Esophagus muscularis mucosa (tissue), 4 donors: ENCODE measurements around the gene TSPAN32. TPM values are rescaled to one million over a fixed set of nuclear protein-coding genes. Genes with fewer than 3 reads are reported as not detected.
"Not testable (repeated sequence)": the region's sequence is repeated elsewhere in the genome, so short reads cannot be mapped to it uniquely, and the experiment has no call there.

ENCODE experiments used
- DNase-seq: peaks from one replicate; pipeline ENCODE4 v3.0.0-alpha.2; 2017; ENCODE audit errors: extremely low spot score
- H3K27ac ChIP-seq, 4 donors: fragments of 200-600 bp; sonication (generic); replicated peaks in 1 of 4; 1 replicate in 3 of 4; 2 replicates in 1 of 4; pipeline ENCODE4 v1.5.1; 2016 to 2019; ENCODE audit warnings: mild to moderate bottlenecking in 1 of 4
- H3K27me3 ChIP-seq, 4 donors: fragments of 200-600 bp; sonication (generic); one replicate each; pipeline versions ENCODE4 v1.5.1 to v1.6.0; 2016 to 2019
- H3K36me3 ChIP-seq, 4 donors: fragments of 200-600 bp; sonication (generic); one replicate each; pipeline ENCODE4 v1.5.1; 2016 to 2019
- H3K4me1 ChIP-seq, 4 donors: fragments of 200-600 bp; sonication (generic); one replicate each; pipeline ENCODE4 v1.5.1; 2016 to 2019
- H3K4me3 ChIP-seq, 4 donors: fragments of 200-600 bp; sonication (generic); 1 replicate in 2 of 4; 2 replicates in 2 of 4; pipeline ENCODE4 v1.5.1; 2016 to 2019; ENCODE audit warnings: mild to moderate bottlenecking in 4 of 4, moderate library complexity in 1 of 4
- H3K9me3 ChIP-seq, 4 donors: fragments of 200-600 bp; sonication (generic); 1 replicate in 3 of 4; 2 replicates in 1 of 4; pipeline ENCODE4 v1.5.1; 2016 to 2019
- CTCF ChIP-seq, 3 experiments: fragments of 200-600 bp in 2 of 3; fragments of 450-650 bp in 1 of 3; sonication (generic) in 2 of 3; IDR thresholded peaks; one replicate each; pipeline ENCODE4 v1.5.1; 2017 to 2019; ENCODE audit warnings: antibody characterized with exemption in 3 of 3, mild to moderate bottlenecking in 2 of 3, moderate library complexity in 1 of 3
- EP300 ChIP-seq: sonication (generic); formaldehyde crosslinking; IDR thresholded peaks from one replicate; pipeline ENCODE4 v1.6.1; 2017; ENCODE audit warnings: antibody characterized with exemption
- POLR2A ChIP-seq: fragments of 450-650 bp; IDR thresholded peaks from one replicate; pipeline ENCODE4 v1.6.1; 2017; ENCODE audit warnings: antibody characterized with exemption, moderate library complexity, mild to moderate bottlenecking, low read depth
- POLR2AphosphoS5 ChIP-seq, 2 donors: sonication (generic); formaldehyde crosslinking; IDR thresholded peaks; one replicate each; pipeline ENCODE4 v1.6.1; 2017; ENCODE audit warnings: antibody characterized with exemption in 2 of 2
- WGBS: methylation state at CpG from one replicate; pipeline ENCODE4 v1.1.5; 2018; 5-methylcytosine and 5-hydroxymethylcytosine counted together
- intact Hi-C: fragments of 100-400 bp; cut with DNase I; formaldehyde crosslinking; loops from one replicate; pipeline ENCODE4 v1.15.1; 2023
- total RNA-seq, 4 donors: library from RNA; depleted of rRNA; stranded (reverse); fragments of >200 nt; gene quantifications; one replicate each; pipeline versions ENCODE4 v1.1.0 to v1.2.1, GENCODE V29; 2016

The TSPAN32 gene
- total RNA-seq, 4 donors from 2014 or later, result 0.52 to 3.5 (median 1.2) TPM; not detected in 1

- H3K27me3 ChIP-seq, result peaks cover 0 to 43% (median 3%) of the 10 kb centered on the region in 4 donors
- 51% methylated on average over 6 of the region's 6 CpGs for WGBS
- DNase-seq, result no peak
- TF ChIP-seq POLR2A (no peak), CTCF (IDR thresholded peaks at IDR 0.05) (no peak), EP300 (no peak), POLR2AphosphoS5 (IDR thresholded peaks at IDR 0.05) (no peak)
- H3K36me3 ChIP-seq, result no peaks in the 10 kb centered on the region
- H3K27ac ChIP-seq, result no peak overlapping the region
- intact Hi-C loops, result no loop called here
- no peaks in the 10 kb centered on the region for H3K4me1 ChIP-seq
- no peak overlapping the region for H3K4me3 ChIP-seq
- H3K9me3 ChIP-seq, result peaks cover 0 to 14% (median 3%) of the 10 kb centered on the region in 4 donors
Observed at GRCh38 chr11:2277008-2277346, 24.8 kb upstream of the TSPAN32 start.

- Histone ChIP-seq H3K4me1 (no peaks in the 10 kb centered on the region), H3K27me3 (peaks cover 0 to 32% (median 0%) of the 10 kb centered on the region in 4 donors), H3K36me3 (no peaks in the 10 kb centered on the region), H3K9me3 (peaks cover 0 to 14% (median 7%) of the 10 kb centered on the region in 4 donors), H3K27ac (no peak overlapping the region), H3K4me3 (no peak overlapping the region)
- TF ChIP-seq CTCF (IDR thresholded peaks at IDR 0.05) (no peak), POLR2A (no peak), EP300 (no peak), POLR2AphosphoS5 (IDR thresholded peaks at IDR 0.05) (no peak)
- DNase-seq, result peak; percentile 74
- WGBS, result 78% methylated on average over 6 of the region's 6 CpGs
- intact Hi-C loops, result no loop called here
Observed at GRCh38 chr11:2277933-2278523, 23.8 kb upstream of the TSPAN32 start.

- peaks cover 0 to 16% (median 7%) of the 10 kb centered on the region in 4 donors for H3K9me3 ChIP-seq
- TF ChIP-seq EP300, result no peak
- no peak for TF ChIP-seq CTCF (IDR thresholded peaks at IDR 0.05)
- TF ChIP-seq POLR2AphosphoS5 (IDR thresholded peaks at IDR 0.05), result no peak
- no peak for TF ChIP-seq POLR2A
- no peak overlapping the region for H3K27ac ChIP-seq
- no peak for DNase-seq
- intact Hi-C loops, result no loop called here
- 82% methylated on average over 2 of the region's 2 CpGs for WGBS
- no peaks in the 10 kb centered on the region for H3K4me1 ChIP-seq
- H3K36me3 ChIP-seq, result no peaks in the 10 kb centered on the region
- peaks cover 0 to 30% (median 0%) of the 10 kb centered on the region in 4 donors for H3K27me3 ChIP-seq
- H3K4me3 ChIP-seq, result no peak overlapping the region
Observed at GRCh38 chr11:2280208-2280607, 21.6 kb upstream of the TSPAN32 start.

- WGBS, result 94% methylated on average over 12 of the region's 13 CpGs
- H3K4me1 ChIP-seq, H3K4me3 ChIP-seq, H3K27ac ChIP-seq, DNase-seq, H3K36me3 ChIP-seq, intact Hi-C loops: not testable (repeated sequence)
- Histone ChIP-seq H3K27me3 (peaks cover 0 to 58% (median 0%) of the 10 kb centered on the region in 4 donors), H3K9me3 (peaks cover 0 to 11% (median 0%) of the 10 kb centered on the region in 4 donors)
Observed at GRCh38 chr11:2286350-2286749, 15.5 kb upstream of the TSPAN32 start.

GRCh38 chr11:2287091-2287490, 14.7 kb upstream of the TSPAN32 start:
- no peak for TF ChIP-seq EP300
- H3K4me3 ChIP-seq, result no peak overlapping the region
- intact Hi-C loops, result no loop called here
- no peaks in the 10 kb centered on the region for H3K4me1 ChIP-seq
- H3K36me3 ChIP-seq, result no peaks in the 10 kb centered on the region
- H3K9me3 ChIP-seq, result peaks cover 0 to 11% (median 0%) of the 10 kb centered on the region in 4 donors
- DNase-seq, result no peak
- 31% methylated on average over 16 of the region's 16 CpGs for WGBS
- peaks cover 0 to 58% (median 0%) of the 10 kb centered on the region in 4 donors for H3K27me3 ChIP-seq
- no peak overlapping the region for H3K27ac ChIP-seq

- Histone ChIP-seq H3K4me3 (no peak overlapping the region), H3K4me1 (no peaks in the 10 kb centered on the region), H3K9me3 (no peaks in the 10 kb centered on the region), H3K27me3 (peaks cover 0 to 54% (median 0%) of the 10 kb centered on the region in 4 donors), H3K27ac (no peak overlapping the region), H3K36me3 (no peaks in the 10 kb centered on the region)
- intact Hi-C loops, result no loop called here
- no peak for DNase-seq
- WGBS, result 83% methylated on average over 6 of the region's 6 CpGs
- TF ChIP-seq POLR2AphosphoS5 (IDR thresholded peaks at IDR 0.05) (peak in 1 of 2 donors; percentile 9), POLR2A (no peak)
Observed at GRCh38 chr11:2289350-2289749, 12.5 kb upstream of the TSPAN32 start.
